Measurements from ENCODE around the gene UIMC1. TPM values are rescaled to one million over a fixed set of nuclear protein-coding genes. Genes with fewer than 3 reads are reported as not detected.
"Not testable (repeated sequence)": the region's sequence is repeated elsewhere in the genome, so short reads cannot be mapped to it uniquely, and the experiment has no call there.

UIMC1 gene
- total RNA-seq, 2 donors from 2014 or later = 46.6 to 50.8 TPM

DNA sequence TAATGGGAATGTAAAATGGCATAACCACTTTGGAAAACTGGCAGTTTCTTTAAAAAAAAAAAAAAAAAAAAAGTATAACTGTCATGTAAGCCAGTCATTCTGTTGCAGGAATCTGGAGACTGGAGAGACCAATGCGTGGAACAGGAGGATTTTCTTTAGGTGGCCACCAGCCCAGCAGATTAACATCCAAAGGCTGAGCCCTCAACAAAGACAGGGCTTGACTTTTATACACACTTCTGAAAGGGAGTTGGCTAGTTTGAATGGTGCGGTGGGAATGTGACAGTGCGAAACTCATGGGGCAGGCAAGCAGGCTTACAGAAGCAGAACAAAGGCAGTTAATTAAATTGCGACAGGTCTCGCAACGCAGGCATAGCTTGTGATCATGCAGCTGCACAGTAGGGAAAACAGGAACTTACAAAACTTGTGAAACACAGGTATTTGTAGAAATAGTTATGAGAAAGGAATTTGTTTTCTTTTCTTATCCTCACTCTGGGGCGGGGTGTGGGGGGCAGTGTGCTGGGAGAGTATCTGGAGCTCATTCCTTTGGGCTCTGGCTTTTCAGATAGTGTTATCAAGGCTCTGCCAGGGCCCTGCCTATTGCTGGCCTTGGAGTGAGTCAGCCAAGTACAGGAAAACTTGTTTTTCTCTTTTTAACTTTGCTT is 12.0 kb downstream of the UIMC1 start:
- DNase-seq = peak; percentile 47
- no peaks in the 10 kb centered on the region for H3K27me3 Mint-ChIP-seq (ENCODE audit: insufficient read depth)
- TF ChIP-seq, protein P1, sequence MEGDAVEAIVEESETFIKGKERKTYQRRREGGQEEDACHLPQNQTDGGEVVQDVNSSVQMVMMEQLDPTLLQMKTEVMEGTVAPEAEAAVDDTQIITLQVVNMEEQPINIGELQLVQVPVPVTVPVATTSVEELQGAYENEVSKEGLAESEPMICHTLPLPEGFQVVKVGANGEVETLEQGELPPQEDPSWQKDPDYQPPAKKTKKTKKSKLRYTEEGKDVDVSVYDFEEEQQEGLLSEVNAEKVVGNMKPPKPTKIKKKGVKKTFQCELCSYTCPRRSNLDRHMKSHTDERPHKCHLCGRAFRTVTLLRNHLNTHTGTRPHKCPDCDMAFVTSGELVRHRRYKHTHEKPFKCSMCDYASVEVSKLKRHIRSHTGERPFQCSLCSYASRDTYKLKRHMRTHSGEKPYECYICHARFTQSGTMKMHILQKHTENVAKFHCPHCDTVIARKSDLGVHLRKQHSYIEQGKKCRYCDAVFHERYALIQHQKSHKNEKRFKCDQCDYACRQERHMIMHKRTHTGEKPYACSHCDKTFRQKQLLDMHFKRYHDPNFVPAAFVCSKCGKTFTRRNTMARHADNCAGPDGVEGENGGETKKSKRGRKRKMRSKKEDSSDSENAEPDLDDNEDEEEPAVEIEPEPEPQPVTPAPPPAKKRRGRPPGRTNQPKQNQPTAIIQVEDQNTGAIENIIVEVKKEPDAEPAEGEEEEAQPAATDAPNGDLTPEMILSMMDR (conservative IDR thresholded peaks at IDR 0.05) = no peak
- no peaks in the 10 kb centered on the region for H3K4me1 Mint-ChIP-seq
- H3K4me1 ChIP-seq (ENCODE audit: control insufficient read depth, insufficient read depth, low read length) = no peaks in the 10 kb centered on the region
- peaks cover 14% of the 10 kb centered on the region for H3K36me3 ChIP-seq (ENCODE audit: control insufficient read depth, insufficient read depth, low read length)
- H3K4me3 Mint-ChIP-seq = no peak overlapping the region
- peaks cover 30% of the 10 kb centered on the region for H3K9me3 Mint-ChIP-seq
- peaks cover 54% of the 10 kb centered on the region for H3K9me3 ChIP-seq (ENCODE audit: control insufficient read depth, low read length)
- no peak overlapping the region for H3K9ac ChIP-seq (ENCODE audit: extremely low read depth, low read length, poor library complexity, severe bottlenecking)
- no peak overlapping the region for H3K27ac ChIP-seq (ENCODE audit: low read depth, low read length)
- peaks cover 49% of the 10 kb centered on the region for H3K36me3 Mint-ChIP-seq (ENCODE audit: low read depth)
- H3K4me3 ChIP-seq (ENCODE audit: low read length) = peak overlapping the region; percentile 15
- WGBS, 2 experiments (ENCODE audit: insufficient coverage in 1 of 2, insufficient read length in 1 of 2) = 89 to 91% methylated on average over 6 to 7 of the region's 7 CpGs
- no peaks in the 10 kb centered on the region for H3K27me3 ChIP-seq (ENCODE audit: control insufficient read depth, insufficient read depth, low read length, poor library complexity, severe bottlenecking)
- peak overlapping the region; percentile 3 for H3K27ac Mint-ChIP-seq

DNA sequence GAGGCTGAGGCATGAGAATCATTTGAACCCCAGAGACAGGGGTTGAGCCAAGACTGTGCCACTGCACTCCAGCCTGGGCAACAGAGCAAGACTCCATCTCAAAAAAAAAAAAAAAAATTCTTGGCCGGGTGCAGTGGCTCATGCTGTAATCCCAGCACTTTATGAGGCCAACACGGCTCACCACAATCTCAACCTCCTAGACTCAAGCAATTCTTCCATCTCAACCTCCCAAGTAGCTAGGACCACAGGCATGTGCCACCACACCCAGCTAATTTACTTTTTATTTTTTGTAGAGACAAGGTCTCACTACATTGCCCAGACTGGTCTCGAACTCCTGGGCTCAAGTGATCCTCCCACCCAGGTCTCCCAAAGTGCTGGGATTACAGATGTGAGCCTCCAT is 13.5 kb downstream of the UIMC1 start:
- H3K4me1 Mint-ChIP-seq; H3K4me3 ChIP-seq (ENCODE audit: low read length); DNase-seq; H3K4me1 ChIP-seq (ENCODE audit: control insufficient read depth, insufficient read depth, low read length); H3K9ac ChIP-seq (ENCODE audit: extremely low read depth, low read length, poor library complexity, severe bottlenecking); H3K27ac Mint-ChIP-seq; H3K27me3 ChIP-seq (ENCODE audit: control insufficient read depth, insufficient read depth, low read length, poor library complexity, severe bottlenecking); H3K27me3 Mint-ChIP-seq (ENCODE audit: insufficient read depth); H3K27ac ChIP-seq (ENCODE audit: low read depth, low read length); H3K4me3 Mint-ChIP-seq: not testable (repeated sequence)
- peaks cover 56% of the 10 kb centered on the region for H3K36me3 Mint-ChIP-seq (ENCODE audit: low read depth)
- H3K9me3 Mint-ChIP-seq = peaks cover 34% of the 10 kb centered on the region
- Histone ChIP-seq H3K36me3 (ENCODE audit: control insufficient read depth, insufficient read depth, low read length) (peaks cover 13% of the 10 kb centered on the region), H3K9me3 (ENCODE audit: control insufficient read depth, low read length) (peaks cover 62% of the 10 kb centered on the region)
- WGBS, 2 experiments (ENCODE audit: insufficient coverage in 1 of 2, insufficient read length in 1 of 2) = 98 to 100% methylated on average over 1 to 3 of the region's 3 CpGs

DNA sequence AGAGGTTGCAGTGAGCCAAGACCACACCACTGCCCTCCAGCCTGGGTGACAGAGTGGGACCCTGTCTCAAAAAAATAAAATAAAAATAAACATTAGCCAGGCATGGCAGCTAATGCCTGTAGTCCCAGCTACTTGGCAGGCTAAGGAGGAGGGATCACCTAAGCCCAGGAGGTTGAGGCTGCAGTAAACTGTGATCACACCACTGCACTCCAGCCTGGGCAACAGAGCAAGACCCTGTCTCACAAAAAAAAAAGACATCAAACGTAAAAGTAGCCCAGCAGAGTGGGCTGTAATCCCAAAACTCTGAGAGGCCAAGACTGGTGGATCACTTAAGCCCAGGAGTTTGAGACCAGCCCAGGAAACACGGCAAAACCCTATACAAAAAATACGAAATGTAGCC is 19.0 kb downstream of the UIMC1 start:
- Histone ChIP-seq H3K9me3 (ENCODE audit: control insufficient read depth, low read length) (peaks cover 76% of the 10 kb centered on the region), H3K27ac (ENCODE audit: low read depth, low read length) (no peak overlapping the region), H3K4me1 (ENCODE audit: control insufficient read depth, insufficient read depth, low read length) (no peaks in the 10 kb centered on the region), H3K9ac (ENCODE audit: extremely low read depth, low read length, poor library complexity, severe bottlenecking) (no peak overlapping the region), H3K36me3 (ENCODE audit: control insufficient read depth, insufficient read depth, low read length) (peaks cover 26% of the 10 kb centered on the region), H3K4me3 (ENCODE audit: low read length) (no peak overlapping the region), H3K27me3 (ENCODE audit: control insufficient read depth, insufficient read depth, low read length, poor library complexity, severe bottlenecking) (no peaks in the 10 kb centered on the region)
- DNase-seq = no peak
- no peaks in the 10 kb centered on the region for H3K27me3 Mint-ChIP-seq (ENCODE audit: insufficient read depth)
- H3K27ac Mint-ChIP-seq = no peak overlapping the region
- TF ChIP-seq, protein P1 (conservative IDR thresholded peaks at IDR 0.05) = no peak
- peaks cover 57% of the 10 kb centered on the region for H3K9me3 Mint-ChIP-seq
- H3K36me3 Mint-ChIP-seq (ENCODE audit: low read depth) = peaks cover 65% of the 10 kb centered on the region
- WGBS, 2 experiments (ENCODE audit: insufficient coverage in 1 of 2, insufficient read length in 1 of 2) = 94 to 100% methylated on average over 3 of the region's 3 CpGs
- no peaks in the 10 kb centered on the region for H3K4me1 Mint-ChIP-seq
- no peak overlapping the region for H3K4me3 Mint-ChIP-seq

DNA sequence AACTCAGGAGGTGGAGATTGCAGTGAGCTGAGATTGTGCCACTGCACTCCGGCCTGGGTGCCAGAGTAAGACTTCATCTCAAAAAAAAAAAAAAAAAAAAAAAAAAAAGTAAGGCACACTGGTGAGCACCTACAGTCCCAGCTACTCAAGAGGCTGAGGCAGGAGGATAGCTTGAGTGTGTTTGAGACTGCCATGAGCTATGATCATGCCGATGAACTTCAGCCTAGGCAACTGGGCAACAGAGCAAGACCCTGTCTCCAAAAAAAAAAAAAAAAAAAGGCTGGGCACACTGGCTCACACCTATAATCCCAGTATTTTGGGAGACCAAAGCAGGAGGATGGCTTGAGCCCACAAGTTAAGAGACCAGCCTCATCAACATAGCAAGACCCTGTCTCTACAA is 20.3 kb downstream of the UIMC1 start:
- peaks cover 37% of the 10 kb centered on the region for H3K36me3 ChIP-seq (ENCODE audit: control insufficient read depth, insufficient read depth, low read length)
- no peak overlapping the region for H3K9ac ChIP-seq (ENCODE audit: extremely low read depth, low read length, poor library complexity, severe bottlenecking)
- Mint-ChIP-seq H3K4me1 (no peaks in the 10 kb centered on the region), H3K9me3 (peaks cover 63% of the 10 kb centered on the region), H3K27ac (no peak overlapping the region), H3K4me3 (no peak overlapping the region), H3K27me3 (ENCODE audit: insufficient read depth) (no peaks in the 10 kb centered on the region), H3K36me3 (ENCODE audit: low read depth) (peaks cover 72% of the 10 kb centered on the region)
- TF ChIP-seq, protein P1 (conservative IDR thresholded peaks at IDR 0.05) = no peak
- H3K4me1 ChIP-seq (ENCODE audit: control insufficient read depth, insufficient read depth, low read length) = no peaks in the 10 kb centered on the region
- 80 to 93% methylated on average over 1 of the region's 2 CpGs for WGBS, 2 experiments (ENCODE audit: insufficient coverage in 1 of 2, insufficient read length in 1 of 2)
- H3K4me3 ChIP-seq (ENCODE audit: low read length) = peak overlapping the region; percentile 67
- no peaks in the 10 kb centered on the region for H3K27me3 ChIP-seq (ENCODE audit: control insufficient read depth, insufficient read depth, low read length, poor library complexity, severe bottlenecking)
- H3K9me3 ChIP-seq (ENCODE audit: control insufficient read depth, low read length) = peaks cover 76% of the 10 kb centered on the region
- no peak overlapping the region for H3K27ac ChIP-seq (ENCODE audit: low read depth, low read length)
- DNase-seq = no peak
